Nephron progenitor cell (in vitro differentiated cells): Measurements from ENCODE around the gene JARID2.

ENCODE experiments used
- DNase-seq: peaks from one replicate; pipeline ENCODE4 v3.0.0; 2021
- H3K27ac Mint-ChIP-seq: 2 replicates; pipeline ENCODE4 v1.8.0; 2021; ENCODE audit warnings: mild to moderate bottlenecking, moderate library complexity, mixed read lengths
- H3K27me3 Mint-ChIP-seq: 2 replicates; pipeline ENCODE4 v1.8.0; 2021; ENCODE audit warnings: mild to moderate bottlenecking, low read depth, mixed read lengths; ENCODE audit not compliant: poor library complexity
- H3K36me3 Mint-ChIP-seq: 2 replicates; pipeline ENCODE4 v1.8.0; 2021; ENCODE audit warnings: low read depth, mixed read lengths
- H3K4me1 Mint-ChIP-seq: 2 replicates; pipeline ENCODE4 v1.8.0; 2021; ENCODE audit warnings: mixed read lengths
- H3K4me3 Mint-ChIP-seq: 2 replicates; pipeline ENCODE4 v1.8.0; 2021; ENCODE audit warnings: mild to moderate bottlenecking, moderate library complexity, mixed read lengths
- H3K9me3 Mint-ChIP-seq: 2 replicates; pipeline ENCODE4 v1.8.0; 2021; ENCODE audit warnings: mild to moderate bottlenecking, moderate library complexity, mixed read lengths
- TF ChIP-seq, protein P1 (sequence below): fragments of 200-600 bp; sonication (generic); IDR thresholded peaks from 2 replicates; pipeline ENCODE4 v1.5.0; 2021; ENCODE audit warnings: antibody characterized with exemption

The JARID2 gene

DNA sequence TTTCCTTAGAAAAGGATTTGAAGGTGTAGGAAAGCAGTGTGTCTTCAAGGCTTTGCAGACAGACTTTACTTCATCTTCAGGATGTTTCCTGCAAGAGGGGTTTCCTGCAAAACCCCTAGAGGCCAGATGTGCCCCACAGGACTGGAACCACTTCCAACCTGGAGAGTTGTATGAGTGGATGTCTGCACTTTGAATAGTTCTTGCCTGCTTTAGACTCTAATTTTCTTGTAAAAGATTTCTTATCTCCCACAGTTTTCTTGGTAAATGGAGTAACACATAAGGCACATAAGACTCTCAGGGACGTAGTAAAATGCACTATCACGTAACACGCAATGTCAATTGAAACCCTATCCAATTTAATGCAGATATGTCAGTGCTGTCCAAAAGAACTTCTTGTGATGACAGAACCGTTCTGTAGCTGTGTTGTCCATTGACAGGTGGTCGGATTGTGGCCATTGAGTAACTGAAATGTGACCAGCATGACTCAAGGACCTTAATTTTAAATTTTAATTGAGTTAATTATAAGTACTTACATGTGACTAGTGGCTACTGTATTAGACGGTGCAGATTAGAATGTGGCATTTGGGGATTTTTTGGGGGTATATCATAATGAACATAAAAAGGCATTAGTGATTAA lies 118.7 kb downstream of the JARID2 start:
- Mint-ChIP-seq H3K4me1 (peaks cover 3% of the 10 kb centered on the region), H3K9me3 (no peaks in the 10 kb centered on the region), H3K4me3 (peak overlapping the region; percentile 23), H3K36me3 (peaks cover 10% of the 10 kb centered on the region), H3K27me3 (no peaks in the 10 kb centered on the region), H3K27ac (peak overlapping the region; percentile 74)
- TF ChIP-seq, protein P1, sequence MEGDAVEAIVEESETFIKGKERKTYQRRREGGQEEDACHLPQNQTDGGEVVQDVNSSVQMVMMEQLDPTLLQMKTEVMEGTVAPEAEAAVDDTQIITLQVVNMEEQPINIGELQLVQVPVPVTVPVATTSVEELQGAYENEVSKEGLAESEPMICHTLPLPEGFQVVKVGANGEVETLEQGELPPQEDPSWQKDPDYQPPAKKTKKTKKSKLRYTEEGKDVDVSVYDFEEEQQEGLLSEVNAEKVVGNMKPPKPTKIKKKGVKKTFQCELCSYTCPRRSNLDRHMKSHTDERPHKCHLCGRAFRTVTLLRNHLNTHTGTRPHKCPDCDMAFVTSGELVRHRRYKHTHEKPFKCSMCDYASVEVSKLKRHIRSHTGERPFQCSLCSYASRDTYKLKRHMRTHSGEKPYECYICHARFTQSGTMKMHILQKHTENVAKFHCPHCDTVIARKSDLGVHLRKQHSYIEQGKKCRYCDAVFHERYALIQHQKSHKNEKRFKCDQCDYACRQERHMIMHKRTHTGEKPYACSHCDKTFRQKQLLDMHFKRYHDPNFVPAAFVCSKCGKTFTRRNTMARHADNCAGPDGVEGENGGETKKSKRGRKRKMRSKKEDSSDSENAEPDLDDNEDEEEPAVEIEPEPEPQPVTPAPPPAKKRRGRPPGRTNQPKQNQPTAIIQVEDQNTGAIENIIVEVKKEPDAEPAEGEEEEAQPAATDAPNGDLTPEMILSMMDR: no peak
- DNase-seq: no peak

DNA sequence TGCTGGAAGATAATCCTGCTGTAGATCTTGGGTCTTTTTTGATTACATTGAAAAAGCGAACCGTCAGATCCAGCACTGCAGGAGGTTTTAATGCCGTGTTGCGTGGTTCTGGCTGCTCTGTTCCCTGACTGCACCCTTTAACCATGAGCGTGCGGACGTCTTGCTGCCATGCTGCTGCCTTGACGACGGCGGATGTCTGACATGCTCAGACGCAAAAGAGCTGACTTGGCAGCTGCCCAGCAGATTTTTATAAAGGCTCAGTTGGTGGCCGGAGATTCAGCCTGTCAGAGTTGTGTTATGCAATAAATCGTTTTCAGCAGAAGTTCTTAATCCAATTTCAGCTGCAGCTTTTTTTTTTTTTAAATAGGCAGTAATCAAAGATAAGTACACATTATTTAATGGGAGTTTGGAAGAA lies 119.4 kb downstream of the JARID2 start:
- DNase-seq: peak; percentile 36
- H3K4me3 Mint-ChIP-seq: peak overlapping the region; percentile 61
- no peaks in the 10 kb centered on the region for H3K27me3 Mint-ChIP-seq
- TF ChIP-seq, protein P1: no peak
- H3K27ac Mint-ChIP-seq: no peak overlapping the region
- H3K4me1 Mint-ChIP-seq: peaks cover 11% of the 10 kb centered on the region
- H3K9me3 Mint-ChIP-seq: no peaks in the 10 kb centered on the region
- peaks cover 10% of the 10 kb centered on the region for H3K36me3 Mint-ChIP-seq

DNA sequence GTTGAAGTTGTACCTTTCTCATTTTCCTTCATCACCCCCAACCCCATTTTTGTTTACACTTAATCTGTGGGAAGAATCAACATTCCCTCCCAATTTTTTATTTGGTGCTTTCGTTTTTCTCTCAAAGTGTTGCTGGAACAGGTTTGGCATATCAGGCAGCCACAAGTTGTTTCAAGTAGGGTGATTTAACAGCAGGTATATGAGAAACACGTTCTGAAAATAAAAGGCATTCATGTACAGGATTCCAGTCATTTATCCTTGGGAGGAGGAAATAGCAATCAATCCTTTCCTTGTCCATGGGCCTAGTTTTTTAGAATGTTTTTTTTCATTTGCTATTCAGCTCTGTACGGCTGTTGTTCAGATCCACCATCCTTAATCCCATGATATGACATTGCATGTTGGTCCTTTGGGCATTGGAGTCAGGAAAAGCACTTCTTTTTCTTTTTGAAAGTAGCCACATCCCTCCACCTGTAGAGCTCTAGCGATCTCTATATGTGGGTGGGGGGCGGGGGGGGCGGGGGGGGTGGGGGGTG lies 120.2 kb downstream of the JARID2 start:
- H3K27ac Mint-ChIP-seq: no peak overlapping the region
- no peaks in the 10 kb centered on the region for H3K9me3 Mint-ChIP-seq
- H3K36me3 Mint-ChIP-seq: peaks cover 10% of the 10 kb centered on the region
- H3K4me1 Mint-ChIP-seq: peaks cover 17% of the 10 kb centered on the region
- DNase-seq: no peak
- no peak overlapping the region for H3K4me3 Mint-ChIP-seq
- TF ChIP-seq, protein P1: no peak
- H3K27me3 Mint-ChIP-seq: no peaks in the 10 kb centered on the region

DNA sequence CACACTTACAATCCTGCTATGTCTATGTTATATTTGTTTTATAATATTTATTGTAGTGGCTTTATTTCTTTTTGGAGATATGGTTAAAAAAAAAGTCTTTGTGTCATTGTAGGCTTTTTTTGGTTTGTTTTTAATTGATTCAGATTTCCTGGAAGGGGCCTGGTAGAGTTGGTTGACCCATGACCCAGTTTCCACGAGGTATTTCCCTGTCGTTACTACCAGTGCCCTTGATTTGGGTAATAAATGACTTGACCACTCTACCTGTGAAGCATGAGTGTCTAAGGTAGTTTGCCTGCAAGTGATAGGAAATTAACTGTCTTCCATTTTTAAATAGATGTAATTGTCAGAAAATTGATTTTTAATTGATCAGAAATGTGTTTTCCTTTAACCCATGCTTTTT lies 121.0 kb downstream of the JARID2 start:
- TF ChIP-seq, protein P1: no peak
- peaks cover 25% of the 10 kb centered on the region for H3K4me1 Mint-ChIP-seq

DNA sequence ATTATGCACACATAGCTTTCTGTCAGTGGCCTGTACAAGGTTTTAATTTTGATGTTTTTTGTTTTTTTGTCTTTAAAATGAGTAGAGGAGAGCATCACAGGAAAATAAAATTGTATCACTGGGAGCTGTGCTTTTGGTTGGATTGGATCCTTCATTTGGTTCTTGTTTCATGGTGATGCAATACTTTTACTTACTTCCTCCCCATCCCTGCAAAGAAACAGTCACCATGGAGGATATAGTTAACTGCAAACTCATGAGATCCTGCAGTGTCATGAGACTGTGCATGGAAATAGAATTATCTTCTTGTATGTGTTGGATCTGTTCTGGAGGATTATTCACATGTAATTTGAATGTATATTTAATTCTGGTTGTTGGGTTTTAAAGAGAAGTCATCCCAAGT lies 122.3 kb downstream of the JARID2 start:
- Mint-ChIP-seq H3K4me3 (no peak overlapping the region), H3K36me3 (peaks cover 10% of the 10 kb centered on the region), H3K27ac (no peak overlapping the region), H3K4me1 (peaks cover 27% of the 10 kb centered on the region), H3K9me3 (no peaks in the 10 kb centered on the region), H3K27me3 (no peaks in the 10 kb centered on the region)
- TF ChIP-seq, protein P1: no peak
- DNase-seq: no peak

More for the DNA sequence above, 121.0 kb downstream of the JARID2 start:
- Mint-ChIP-seq H3K9me3 (no peaks in the 10 kb centered on the region), H3K27me3 (no peaks in the 10 kb centered on the region), H3K4me3 (no peak overlapping the region), H3K36me3 (peaks cover 10% of the 10 kb centered on the region), H3K27ac (no peak overlapping the region)
- no peak for DNase-seq

DNA sequence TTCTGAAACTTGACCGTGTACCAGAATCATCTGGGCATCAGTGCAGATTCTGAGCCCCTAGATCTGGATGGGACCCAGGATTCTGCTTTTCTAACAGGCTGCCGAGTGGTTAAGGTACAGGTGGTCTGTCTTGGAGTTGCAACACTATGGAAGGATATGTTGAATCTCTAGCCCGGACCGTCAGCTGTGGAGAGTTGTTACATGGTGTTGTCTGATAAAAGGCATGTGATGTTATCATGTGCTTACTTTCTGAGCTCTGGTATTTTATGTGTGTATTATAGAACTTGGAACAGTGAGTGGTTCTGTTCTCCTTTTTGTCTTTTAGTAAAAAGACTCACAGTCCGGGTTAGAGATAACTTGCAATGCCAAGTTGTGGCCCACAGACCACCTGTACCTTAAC lies 123.0 kb downstream of the JARID2 start:
- Mint-ChIP-seq H3K9me3 (no peaks in the 10 kb centered on the region), H3K4me3 (no peak overlapping the region), H3K36me3 (peaks cover 10% of the 10 kb centered on the region), H3K4me1 (peaks cover 27% of the 10 kb centered on the region), H3K27ac (no peak overlapping the region), H3K27me3 (no peaks in the 10 kb centered on the region)
- no peak for DNase-seq
- TF ChIP-seq, protein P1: no peak
